Renal pelvis (tissue), 4 donors: ENCODE results near the gene GPR152. TPM values are rescaled to one million over a fixed set of nuclear protein-coding genes. Genes with fewer than 3 reads are reported as not detected.
"Not testable (repeated sequence)": the region's sequence is repeated elsewhere in the genome, so short reads cannot be mapped to it uniquely, and the experiment has no call there.

Experiments used
- DNase-seq: peaks from one replicate; pipeline ENCODE4 v3.0.0-alpha.2; 2013
- polyA plus RNA-seq, 3 donors: library from polyadenylated mRNA; unstranded; fragments of 120-200 nt; gene quantifications; one replicate each; pipeline ENCODE4 v1.2.1, GENCODE V29; 2013; ENCODE audit not compliant: insufficient read length in 3 of 3

GPR152 gene
- polyA plus RNA-seq, 3 donors, result 0.07 TPM; not detected in 2

DNA sequence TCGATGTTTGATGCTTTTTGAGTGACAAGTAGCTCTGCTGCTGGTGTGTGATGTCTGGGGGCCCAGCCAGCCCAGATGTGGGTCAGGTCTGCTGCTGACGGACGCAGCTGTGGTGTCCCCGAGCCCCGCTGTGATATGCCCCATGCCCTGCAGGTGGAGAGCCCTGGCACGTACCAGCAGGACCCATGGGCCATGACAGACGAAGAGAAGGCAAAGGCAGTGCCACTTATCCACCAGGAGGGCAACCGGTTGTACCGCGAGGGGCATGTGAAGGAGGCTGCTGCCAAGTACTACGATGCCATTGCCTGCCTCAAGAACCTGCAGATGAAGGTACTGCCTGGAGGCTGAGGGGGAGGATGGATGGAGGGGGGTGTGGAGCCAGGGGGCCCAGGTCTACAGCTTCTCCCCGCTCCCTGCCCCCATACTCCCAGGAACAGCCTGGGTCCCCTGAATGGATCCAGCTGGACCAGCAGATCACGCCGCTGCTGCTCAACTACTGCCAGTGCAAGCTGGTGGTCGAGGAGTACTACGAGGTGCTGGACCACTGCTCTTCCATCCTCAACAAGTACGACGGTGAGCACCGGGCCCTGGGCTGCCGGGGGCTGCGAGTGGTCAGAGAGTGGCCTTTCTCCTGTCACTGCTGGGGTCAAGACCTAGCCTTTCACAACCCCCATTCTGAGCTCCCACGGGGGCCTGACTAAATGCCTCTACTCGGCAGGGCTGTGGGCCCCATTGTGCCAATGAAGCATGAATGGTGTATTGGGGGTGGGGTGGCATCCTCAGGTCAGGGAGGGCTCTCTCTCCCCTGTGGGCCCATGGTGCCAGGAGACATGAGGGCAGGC, 37.6 kb upstream of the GPR152 start:
- DNase-seq, result no peak

DNA sequence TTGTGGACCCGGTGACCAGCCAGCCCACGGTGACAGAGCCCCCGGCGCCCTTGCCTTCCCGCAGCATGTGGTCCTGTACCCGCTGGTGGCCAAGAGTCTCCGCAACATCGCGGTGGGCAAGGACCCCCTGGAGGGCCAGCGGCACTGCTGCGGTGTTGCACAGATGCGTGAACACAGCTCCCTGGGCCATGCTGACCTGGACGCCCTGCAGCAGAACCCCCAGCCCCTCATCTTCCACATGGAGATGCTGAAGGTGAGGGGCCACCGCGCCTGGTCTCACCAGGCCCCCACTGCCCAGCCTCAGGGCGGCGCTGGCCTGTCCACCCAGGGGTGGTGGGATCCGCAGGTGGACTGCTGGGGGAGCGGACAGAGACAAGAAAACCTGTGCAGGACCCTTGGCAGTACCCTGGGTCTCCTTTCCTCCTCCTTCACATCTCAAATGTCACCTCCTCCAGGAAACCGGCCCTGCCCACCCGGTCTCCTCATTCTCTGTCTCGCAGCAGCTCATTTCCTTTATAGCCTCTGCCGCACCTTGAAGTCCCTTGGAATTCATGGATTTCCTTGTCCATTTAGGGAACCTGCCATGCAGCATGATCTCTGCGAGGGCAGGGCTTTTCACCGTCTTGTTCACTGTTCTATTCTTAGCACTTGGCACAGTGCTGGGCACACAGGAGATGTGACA, 36.8 kb upstream of the GPR152 start:
- no peak for DNase-seq

DNA sequence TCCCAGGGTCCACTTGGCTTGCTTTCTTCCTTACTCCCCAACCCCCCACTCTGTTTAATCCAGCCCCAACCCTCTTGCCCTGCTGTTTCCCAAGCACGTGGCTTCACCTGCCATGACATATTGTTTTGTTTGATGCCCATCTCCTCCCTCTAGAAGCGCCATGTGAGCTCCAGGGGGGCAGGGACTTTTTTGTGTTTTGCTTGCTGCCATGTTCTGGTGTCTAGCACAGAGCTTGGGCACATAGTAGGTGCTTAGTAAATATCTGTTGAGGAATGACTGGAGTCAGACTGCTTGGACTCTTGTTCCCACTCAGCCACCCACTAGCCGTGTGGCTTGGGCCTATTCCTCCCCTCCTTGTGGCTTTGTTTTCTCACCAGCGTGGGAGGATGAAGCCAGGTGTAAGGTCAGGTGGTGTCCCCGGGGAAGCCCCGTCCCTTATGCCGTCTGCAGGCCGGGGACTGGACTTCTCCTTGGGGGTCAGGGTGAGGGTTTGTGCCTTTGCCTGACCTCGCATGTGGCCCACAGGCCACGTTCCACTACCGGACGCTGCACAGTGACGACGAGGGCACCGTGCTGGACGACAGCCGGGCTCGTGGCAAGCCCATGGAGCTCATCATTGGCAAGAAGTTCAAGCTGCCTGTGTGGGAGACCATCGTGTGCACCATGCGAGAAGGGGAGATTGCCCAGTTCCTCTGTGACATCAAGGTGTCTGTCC, 34.1 kb upstream of the GPR152 start:
- no peak for DNase-seq

GRCh38 chr11:67485873-67486361, 33.4 kb upstream of the GPR152 start:
- DNase-seq, result not testable (repeated sequence)

- no peak for DNase-seq
Observed at GRCh38 chr11:67484847-67485311, 32.4 kb upstream of the GPR152 start.

DNA sequence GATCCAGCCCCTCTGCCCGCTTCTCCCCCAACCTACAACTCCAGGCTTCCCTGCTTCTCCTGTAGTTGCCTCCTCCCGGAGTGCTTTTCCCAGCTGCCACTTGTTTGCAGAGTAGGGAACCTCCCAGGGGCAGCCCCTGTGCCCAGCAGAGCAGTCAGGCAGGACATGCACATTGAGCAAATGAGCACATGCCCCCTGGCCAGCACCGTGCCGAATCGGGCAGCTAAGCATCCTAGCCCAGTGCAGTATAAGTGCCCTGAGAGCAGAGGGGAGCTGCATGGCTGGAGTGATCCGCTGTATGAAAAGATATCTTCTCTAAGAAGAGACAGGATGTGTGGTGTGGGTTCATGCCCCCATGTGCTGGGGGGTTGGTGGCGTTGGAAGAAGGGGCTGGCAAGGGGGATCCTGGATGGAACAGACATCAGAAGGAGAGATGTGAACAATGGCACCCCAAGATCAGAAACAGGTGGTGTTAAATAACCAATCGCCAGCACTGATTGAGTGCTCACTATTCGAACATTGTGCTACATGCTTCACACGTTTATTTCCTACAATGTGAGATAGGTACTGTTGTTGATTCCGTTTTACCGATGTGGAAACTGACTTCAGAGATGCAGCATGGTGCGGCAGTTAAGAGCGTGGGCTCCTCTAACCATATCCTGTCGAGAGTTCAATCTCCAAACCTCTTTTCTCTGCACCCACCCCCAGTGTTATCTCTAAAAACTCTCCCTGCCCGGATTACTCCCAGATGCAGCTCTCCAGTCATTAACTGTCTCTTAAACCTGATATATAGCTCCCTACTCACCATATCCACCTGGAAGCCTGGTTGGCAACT, 31.5 kb upstream of the GPR152 start:
- peak; percentile 28 for DNase-seq

DNA sequence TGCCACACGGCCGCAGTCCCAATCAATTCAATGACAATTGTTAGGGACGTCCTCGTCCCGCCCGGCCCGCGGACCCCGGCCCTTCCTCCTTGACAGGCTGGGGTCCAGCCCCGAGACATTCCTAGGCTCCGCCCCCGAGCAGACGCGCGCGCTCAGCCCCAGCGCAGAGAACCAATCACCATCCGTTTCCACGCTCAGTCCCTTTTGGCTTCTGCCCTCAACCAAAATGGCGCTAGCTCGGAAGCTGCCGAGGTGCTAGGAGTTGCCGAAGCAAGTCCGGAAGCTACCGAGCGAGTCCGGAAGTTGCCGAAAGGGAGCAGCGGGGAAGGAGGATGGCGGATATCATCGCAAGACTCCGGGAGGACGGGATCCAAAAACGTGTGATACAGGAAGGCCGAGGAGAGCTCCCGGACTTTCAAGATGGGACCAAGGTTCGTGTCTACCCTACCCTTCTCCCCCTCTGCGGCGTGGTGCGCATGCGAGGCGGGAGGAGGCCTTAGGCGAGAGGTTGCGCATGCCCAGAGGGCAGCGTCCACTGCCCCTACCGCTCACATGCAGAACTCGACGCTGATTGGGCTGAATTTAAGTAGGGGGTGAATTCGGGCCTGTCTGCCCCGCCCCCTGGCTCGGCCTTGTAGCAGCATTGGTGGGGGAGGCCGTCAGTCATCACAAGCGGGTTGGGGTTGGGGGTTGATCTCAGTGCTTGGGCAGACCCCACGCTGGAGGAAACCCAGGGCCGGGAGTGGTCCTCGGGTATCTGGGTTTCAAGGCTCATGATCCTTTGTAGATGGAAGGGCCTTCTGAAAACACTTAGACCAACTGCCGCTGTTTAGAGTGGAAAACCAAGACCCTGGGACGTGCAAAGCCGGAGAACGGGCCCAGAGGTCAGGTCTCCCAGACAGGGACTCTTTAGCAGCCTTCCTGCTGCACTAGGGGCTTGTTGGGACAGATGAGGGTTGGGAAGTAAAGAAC, 30.6 kb upstream of the GPR152 start, which contains the start of gene AIP:
TSS of gene AIP (plus strand) at position 200 of the 972 bp plus-strand sequence. CDS start at position 333, 133 bp downstream.
- DNase-seq, result peak; percentile 99

DNA sequence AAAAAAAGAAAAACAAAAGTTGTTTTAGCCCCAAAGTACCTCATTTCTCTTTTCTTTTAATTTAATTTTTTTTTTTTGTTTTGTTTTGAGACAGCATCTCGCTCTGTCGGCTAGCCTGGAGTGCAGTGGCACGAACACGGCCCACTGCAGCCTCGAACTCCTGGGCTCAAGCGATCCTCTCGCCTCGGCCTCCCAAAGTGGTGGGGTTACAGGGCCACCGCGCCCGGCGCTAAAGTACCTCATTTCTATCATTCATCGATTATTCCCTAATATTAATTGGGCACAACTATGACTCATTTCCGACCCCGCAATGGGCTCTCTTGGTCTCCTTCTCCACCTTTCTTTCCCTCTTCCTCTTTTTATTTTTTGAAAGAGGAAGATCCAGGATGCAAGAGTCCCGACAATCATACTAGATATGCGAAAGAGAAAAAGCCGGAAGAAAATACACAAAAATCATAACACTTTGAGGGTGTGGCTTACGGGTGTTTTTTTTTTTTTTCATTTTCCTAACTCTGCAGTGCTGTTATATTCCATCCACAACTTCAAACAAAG, 29.8 kb upstream of the GPR152 start:
- no peak for DNase-seq

GRCh38 chr11:67477344-67478050, 25.0 kb upstream of the GPR152 start:
- not testable (repeated sequence) for DNase-seq

DNA sequence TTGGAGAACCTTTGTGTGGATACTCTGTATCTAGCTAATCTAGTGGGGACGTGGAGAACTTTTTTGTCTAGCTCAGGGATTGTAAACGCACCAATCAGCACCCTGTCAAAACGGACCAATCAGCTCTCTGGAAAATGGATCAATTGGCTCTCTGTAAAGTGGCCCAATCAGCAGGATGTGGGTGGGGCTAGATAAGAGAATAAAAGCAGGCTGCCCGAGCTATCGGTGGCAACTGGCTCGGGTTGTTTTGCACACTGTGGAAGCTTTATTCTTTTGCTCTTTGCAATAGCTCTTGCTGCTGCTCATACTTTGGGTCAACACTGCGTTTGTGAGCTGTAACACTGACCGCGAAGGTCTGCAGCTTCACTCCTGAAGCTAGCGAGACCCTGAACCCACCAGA, 24.2 kb upstream of the GPR152 start:
- not testable (repeated sequence) for DNase-seq

- DNase-seq, result no peak
Observed at GRCh38 chr11:67472882-67473281, 20.4 kb upstream of the GPR152 start.

DNA sequence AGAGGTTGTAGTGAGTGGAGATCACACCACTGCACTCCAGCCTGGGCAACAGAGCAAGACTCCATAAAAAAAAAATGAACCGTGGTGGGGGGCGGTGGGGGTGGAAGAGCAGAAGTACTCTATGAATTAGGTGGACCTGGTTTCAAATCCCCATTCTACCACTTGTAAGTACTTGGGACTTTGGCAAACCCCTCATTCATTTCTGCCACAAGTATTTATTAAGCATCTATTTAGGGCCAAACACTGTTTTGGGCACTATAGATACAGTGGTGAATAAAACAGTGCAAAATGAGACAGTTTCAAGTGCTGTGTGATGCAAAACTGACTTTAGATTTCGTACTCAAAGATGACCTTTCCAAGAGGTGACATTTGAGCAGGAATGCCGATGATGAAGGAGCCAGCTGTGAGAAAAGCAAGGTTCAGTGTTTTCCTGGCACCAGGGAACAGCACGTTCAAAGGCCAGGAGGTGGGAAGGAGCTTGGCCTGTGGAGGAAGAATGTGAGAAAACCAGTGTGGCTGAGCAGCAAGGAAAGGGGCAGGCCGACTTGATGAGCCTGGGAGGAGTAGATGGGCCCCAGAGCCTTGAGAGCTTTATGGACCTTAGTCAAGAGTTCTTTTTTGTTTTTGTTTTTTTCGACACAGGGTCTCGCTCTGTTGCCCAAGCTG, 17.9 kb upstream of the GPR152 start:
- no peak for DNase-seq

GRCh38 chr11:67469508-67469811, 16.9 kb upstream of the GPR152 start:
- no peak for DNase-seq

DNA sequence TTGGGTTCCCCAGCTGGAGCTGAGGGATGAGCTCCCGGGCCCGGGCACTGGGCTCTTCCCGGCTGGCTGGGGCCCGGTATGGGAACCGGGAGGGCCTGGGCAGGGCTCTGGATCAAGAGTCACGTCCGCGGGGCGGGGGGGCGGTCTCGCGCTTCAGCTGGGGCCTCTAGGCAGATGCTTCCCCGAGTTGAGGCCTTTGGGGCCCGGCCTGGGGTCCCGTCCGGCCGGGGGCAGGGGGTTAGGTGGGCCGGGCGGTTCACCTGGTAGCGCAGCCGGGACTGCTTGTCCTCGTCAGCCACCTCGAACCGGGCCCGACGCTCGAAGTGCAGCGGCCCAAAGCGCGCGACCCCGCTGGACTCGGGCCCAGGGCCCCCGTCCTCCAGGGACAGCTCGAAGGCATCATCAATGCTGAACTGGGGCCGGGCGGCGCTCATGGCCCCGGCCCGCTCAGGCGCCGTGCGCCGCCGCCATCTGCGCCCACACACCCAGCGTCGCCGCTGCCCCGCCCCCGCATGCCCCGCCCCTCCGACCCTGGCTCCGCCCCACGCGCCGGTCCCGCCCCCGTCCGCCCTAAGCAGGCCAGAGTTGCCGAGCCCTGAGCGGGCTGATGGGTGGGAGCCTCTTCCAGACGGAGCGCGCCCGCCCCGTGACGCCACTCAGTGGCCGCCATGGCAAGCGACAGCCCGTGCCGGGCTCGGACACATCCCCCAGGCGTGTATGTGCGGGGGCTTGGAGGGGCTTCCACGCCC, 16.4 kb upstream of the GPR152 start, which contains the start of gene TMEM134:
TSS of gene TMEM134 (minus strand) at position 493 of the 749 bp plus-strand sequence. CDS start at position 434, 59 bp downstream.
- peak; percentile 91 for DNase-seq

DNA sequence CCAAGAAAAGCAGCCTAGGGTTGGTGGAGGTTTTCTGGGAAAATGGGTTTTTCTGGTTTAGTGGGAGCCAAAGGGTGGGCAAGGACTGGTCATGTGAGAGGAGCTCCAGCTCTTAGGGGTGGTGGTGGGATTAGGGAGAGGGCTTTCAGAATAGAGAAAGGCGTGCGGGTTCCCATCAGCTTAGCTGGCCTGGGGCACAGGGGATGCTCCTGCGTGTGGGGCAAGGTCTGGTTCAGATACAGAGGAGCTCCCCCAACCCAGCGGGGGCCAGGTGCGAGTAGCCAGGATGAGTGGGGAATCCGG, 15.9 kb upstream of the GPR152 start:
- DNase-seq, result no peak

DNA sequence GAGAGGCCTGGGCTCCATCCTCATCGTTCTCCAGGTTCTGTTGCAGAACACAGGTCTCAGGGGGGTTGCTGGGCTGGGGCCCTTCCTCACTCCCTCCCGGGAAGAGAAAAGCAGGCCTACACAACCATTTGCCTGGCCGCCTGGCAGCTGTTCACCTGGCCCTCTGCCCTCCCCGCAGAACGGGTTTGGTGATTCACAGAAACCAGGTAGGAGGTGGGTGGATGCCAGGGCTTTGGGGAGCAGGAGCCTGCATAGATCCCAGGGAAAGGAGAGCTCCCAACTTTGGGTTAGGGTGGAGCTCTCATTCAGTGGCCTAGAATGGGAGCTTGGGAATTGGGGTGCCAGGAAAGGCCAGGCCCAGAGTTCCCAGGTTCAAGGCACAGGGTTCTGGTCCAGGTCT, 15.5 kb upstream of the GPR152 start:
- no peak for DNase-seq

- no peak for DNase-seq
Observed at GRCh38 chr11:67466962-67467771, 14.6 kb upstream of the GPR152 start.
